ENCODE measurements around the gene CRACR2A. TPM values are rescaled to one million over a fixed set of nuclear protein-coding genes. Genes with fewer than 3 reads are reported as not detected.

CRACR2A gene
- total and polyA plus RNA-seq, 2 of the 4 experiments (the other 2 are of a cell fraction), result 0.54 to 0.60 TPM

- no peak overlapping the region for H4K5ac ChIP-seq (ENCODE audit: low read depth, low read length)
- no peak overlapping the region for H3K4me3 ChIP-seq (ENCODE audit: insufficient read depth, low read depth, low read length)
- DNase-seq (no peak), ATAC-seq (ENCODE audit: low read depth) (no peak)
- no peak overlapping the region for H2AK5ac ChIP-seq (ENCODE audit: low read depth, low read length)
- no peak overlapping the region for H3K9ac ChIP-seq (ENCODE audit: low read depth, low read length)
- dilution Hi-C loops (cut with HindIII; ENCODE audit: low sequenced_read_pairs, unreplicated experiment), result no loop called here
- no peak overlapping the region for H3K18ac ChIP-seq (ENCODE audit: low read depth, low read length)
- H4K8ac ChIP-seq (ENCODE audit: low read depth in 2 of 2, low read length in 2 of 2), result no peak overlapping the region
- intact Hi-C loops (cut with micrococcal nuclease), result no loop called here
- peaks cover 3% of the 10 kb centered on the region; the same call in 1 of the 2 replicates for H3K9me1 ChIP-seq (ENCODE audit: insufficient read depth, low read length)
- no peak overlapping the region for H4K91ac ChIP-seq (ENCODE audit: insufficient read depth, low read depth, low read length)
- H3K27me3 ChIP-seq (ENCODE audit: control insufficient read depth, insufficient read depth, low read length), result peaks cover 19% of the 10 kb centered on the region
- H2BK120ac ChIP-seq (ENCODE audit: low read depth, low read length), result no peak overlapping the region
- no TSS peak for BruUV-seq (replicated peaks)
- H3K9me3 ChIP-seq (ENCODE audit: control insufficient read depth, insufficient read depth, low read length), result no peaks in the 10 kb centered on the region
- no peaks in the 10 kb centered on the region for H3K79me1 ChIP-seq (ENCODE audit: low read depth in 1 of 2, low read length in 2 of 2)
- H3K36me3 ChIP-seq (ENCODE audit: control insufficient read depth, insufficient read depth, low read length), result no peaks in the 10 kb centered on the region
- no CpG with 5 or more reads among the region's 6 CpGs for WGBS, 2 experiments (ENCODE audit: extremely low coverage in 2 of 2, insufficient read length in 1 of 2)
- TF ChIP-seq RAD21 (IDR thresholded peaks at IDR 0.05; ENCODE audit: low read length), result no peak
- no peak overlapping the region for H3K14ac ChIP-seq (replicated peaks; ENCODE audit: low read depth, low read length)
- H2AFZ ChIP-seq (replicated peaks; ENCODE audit: low read length, poor library complexity), result no peak overlapping the region
- CTCF ChIA-PET, result no interaction called here
- no peak overlapping the region for H3K27ac ChIP-seq (ENCODE audit: insufficient read depth, low read length)
- no peak overlapping the region for H3K4me2 ChIP-seq (ENCODE audit: low read depth, low read length)
- POLR2A ChIA-PET (ENCODE audit: unreplicated experiment), result no interaction called here
- H3K56ac ChIP-seq (ENCODE audit: extremely low read depth, insufficient read depth, low read length), result no peak overlapping the region
- no peak overlapping the region for H2AK9ac ChIP-seq (replicated peaks; ENCODE audit: low read depth, low read length, poor library complexity)
- H4K20me1 ChIP-seq (ENCODE audit: insufficient read depth, low read length), result no peaks in the 10 kb centered on the region
- H3K4me1 ChIP-seq (ENCODE audit: control insufficient read depth, insufficient read depth, low read length), result no peaks in the 10 kb centered on the region
- in situ Hi-C loops (cut with MboI; ENCODE audit: low sequenced_read_pairs), result no loop called here
- H2BK5ac ChIP-seq (ENCODE audit: low read depth, low read length, poor library complexity, severe bottlenecking), result no peak overlapping the region
- no peak overlapping the region for H3K23ac ChIP-seq (ENCODE audit: low read depth, low read length)
- no peak overlapping the region for H2BK20ac ChIP-seq (ENCODE audit: low read depth, low read length)
- no peak overlapping the region for H3K4ac ChIP-seq (ENCODE audit: low read depth, low read length)
- no peak overlapping the region for H2BK15ac ChIP-seq (ENCODE audit: low read depth, low read length)
These were observed 27.4 kb downstream of the CRACR2A start for GRCh38 chr12:3725388-3726115.

Measured in IMR-90 (cell line).